HUES6 (cell line): ENCODE results near the gene RIPK4.

Experiments used
- H3K27ac ChIP-seq: 2 replicates; pipeline ENCODE4 v1.7.0; 2013; ENCODE audit warnings: low read depth, mild to moderate bottlenecking, low read length, inconsistent platforms
- H3K27me3 ChIP-seq: 2 replicates; pipeline ENCODE4 v1.6.1; 2013; ENCODE audit warnings: low read length; ENCODE audit not compliant: control insufficient read depth, insufficient read depth
- H3K36me3 ChIP-seq: 2 replicates; pipeline ENCODE4 v1.6.1; 2013; ENCODE audit warnings: low read length; ENCODE audit not compliant: control insufficient read depth, insufficient read depth
- H3K4me1 ChIP-seq: 2 replicates; pipeline ENCODE4 v1.6.1; 2013; ENCODE audit warnings: low read length; ENCODE audit not compliant: control insufficient read depth, insufficient read depth
- H3K4me3 ChIP-seq: 2 replicates; pipeline ENCODE4 v1.5.1; 2013; ENCODE audit warnings: low read depth, low read length
- H3K9ac ChIP-seq: one replicate; pipeline ENCODE4 v1.6.1; 2013; ENCODE audit warnings: mild to moderate bottlenecking, low read length
- H3K9me3 ChIP-seq: 2 replicates; pipeline ENCODE4 v1.6.1; 2013; ENCODE audit warnings: low read depth, low read length; ENCODE audit not compliant: control insufficient read depth, insufficient read depth

The RIPK4 gene

DNA sequence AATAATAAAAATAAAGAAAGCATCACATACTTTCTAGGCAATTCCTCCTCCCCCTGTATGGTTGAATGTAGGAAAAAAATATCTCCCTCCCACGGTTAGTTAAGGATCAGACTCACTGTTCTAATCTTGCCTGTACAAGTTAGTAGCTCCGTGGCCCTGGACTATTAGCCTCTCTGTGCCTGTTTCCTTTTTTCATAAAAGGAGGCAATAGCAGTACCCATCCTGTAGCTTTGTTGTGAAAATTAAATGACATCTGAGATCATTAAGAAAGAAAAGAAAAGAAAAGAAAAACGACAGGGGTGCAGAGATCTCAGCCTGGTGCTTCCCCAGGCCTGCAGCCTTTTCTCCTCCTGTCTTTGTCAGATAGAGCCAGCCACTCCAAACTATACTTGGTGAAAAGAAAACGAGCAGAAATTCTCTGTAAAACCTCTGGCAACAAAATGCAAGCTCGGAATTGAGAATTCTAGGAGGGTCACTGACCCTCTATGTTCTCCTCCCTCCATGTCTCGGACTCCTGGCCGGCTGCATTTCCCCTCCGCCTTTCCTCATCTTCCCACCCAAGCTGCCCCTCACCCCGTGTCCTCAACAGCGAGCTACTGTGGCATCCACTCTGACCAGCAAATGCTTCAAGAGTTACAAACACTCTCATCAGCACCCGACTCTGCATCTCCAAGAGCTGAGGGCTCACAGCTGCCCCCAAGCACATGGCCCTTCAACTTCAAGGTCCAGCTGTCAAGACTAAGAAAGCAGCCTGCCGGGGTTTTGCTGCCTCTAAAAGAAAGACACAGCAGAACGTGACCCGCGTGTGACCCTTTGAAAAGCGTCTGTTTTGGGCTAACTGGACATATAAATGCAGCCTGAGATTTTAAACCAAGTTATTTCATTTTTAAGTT, 13.6 kb downstream of the RIPK4 start:
- no peak overlapping the region for H3K27ac ChIP-seq
- H3K9me3 ChIP-seq: no peaks in the 10 kb centered on the region
- peaks cover 24% of the 10 kb centered on the region for H3K36me3 ChIP-seq
- H3K4me1 ChIP-seq: peaks cover 49% of the 10 kb centered on the region
- no peak overlapping the region for H3K9ac ChIP-seq
- H3K27me3 ChIP-seq: no peaks in the 10 kb centered on the region
- H3K4me3 ChIP-seq: no peak overlapping the region

DNA sequence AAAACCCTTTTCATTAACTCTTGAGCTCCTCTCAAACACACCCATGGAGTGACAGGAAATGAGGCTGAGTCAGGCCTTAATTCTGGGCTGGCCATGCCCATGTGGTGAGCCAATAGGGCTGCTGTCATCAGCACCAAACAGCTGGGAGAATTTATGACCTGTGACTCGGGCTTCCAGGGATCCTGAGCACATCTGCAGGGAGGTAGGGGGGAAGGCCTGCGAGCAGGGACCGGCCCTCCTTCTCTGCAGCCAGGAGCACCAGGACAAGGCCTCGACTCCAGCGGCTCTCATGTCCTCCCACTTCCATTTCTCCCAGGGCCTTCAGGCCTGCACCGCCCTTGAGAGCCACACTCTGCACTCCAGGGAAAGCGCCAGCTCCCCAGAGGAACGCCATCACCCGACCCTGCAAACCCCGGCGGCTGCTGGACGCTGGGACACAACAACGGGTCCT, 14.6 kb downstream of the RIPK4 start:
- H3K27ac ChIP-seq: no peak overlapping the region
- H3K9ac ChIP-seq: no peak overlapping the region
- no peak overlapping the region for H3K4me3 ChIP-seq
- peaks cover 30% of the 10 kb centered on the region for H3K36me3 ChIP-seq
- H3K27me3 ChIP-seq: no peaks in the 10 kb centered on the region
- peaks cover 49% of the 10 kb centered on the region for H3K4me1 ChIP-seq
- no peaks in the 10 kb centered on the region for H3K9me3 ChIP-seq

DNA sequence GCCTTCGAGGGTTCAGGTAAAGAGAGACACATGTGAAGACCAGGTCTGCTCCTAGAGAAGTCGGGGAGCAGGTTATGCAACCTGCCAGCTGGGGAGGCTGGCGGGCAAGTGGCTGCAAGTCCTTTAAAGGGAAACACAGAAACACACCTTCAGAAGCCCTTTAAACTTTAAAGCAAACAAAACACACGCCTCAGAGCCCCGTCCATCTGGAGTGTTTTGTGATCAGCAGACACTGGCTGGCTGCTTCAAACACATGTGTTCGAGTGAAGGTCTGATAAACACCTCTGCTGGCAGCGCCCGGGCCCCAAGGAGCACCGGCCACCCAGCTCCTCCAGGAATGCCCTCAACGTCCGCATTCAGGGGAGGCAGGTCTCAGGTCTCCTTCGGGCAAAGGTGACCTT, 15.2 kb downstream of the RIPK4 start:
- Histone ChIP-seq H3K9ac (peak overlapping the region; percentile 1), H3K36me3 (peaks cover 33% of the 10 kb centered on the region), H3K4me1 (peaks cover 49% of the 10 kb centered on the region), H3K4me3 (no peak overlapping the region), H3K9me3 (no peaks in the 10 kb centered on the region), H3K27ac (no peak overlapping the region), H3K27me3 (no peaks in the 10 kb centered on the region)

DNA sequence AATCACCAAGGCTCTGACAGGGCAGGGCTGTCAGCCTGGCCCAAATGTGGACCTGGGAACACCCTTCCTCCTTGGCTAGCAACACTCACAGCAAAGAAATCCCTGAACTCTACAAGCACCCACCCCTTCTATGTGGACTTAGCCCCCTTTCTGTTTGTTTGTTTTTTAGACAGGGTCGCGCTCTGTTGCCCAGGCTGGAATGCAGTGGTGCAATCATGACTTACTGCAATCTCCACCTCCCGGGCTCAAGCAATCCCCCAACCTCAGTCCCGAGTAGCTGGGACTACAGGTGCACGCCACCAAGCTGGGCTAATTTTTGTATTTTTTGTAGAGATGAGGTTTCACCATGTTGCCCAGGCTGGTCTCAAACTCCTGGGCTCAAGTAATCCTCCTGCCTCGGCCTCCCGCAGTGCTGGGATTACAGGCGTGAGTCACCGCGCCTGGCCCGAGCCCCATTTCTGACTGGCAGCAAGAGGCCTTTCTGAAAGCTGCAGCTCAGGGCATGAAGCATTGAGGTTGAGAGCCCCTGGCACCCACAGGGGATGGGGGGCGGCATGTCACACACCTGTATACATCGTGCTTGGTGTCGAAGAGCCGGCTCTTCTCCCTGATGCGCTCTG, 16.2 kb downstream of the RIPK4 start:
- Histone ChIP-seq H3K27ac (no peak overlapping the region), H3K27me3 (no peaks in the 10 kb centered on the region), H3K4me1 (peaks cover 49% of the 10 kb centered on the region), H3K36me3 (peaks cover 32% of the 10 kb centered on the region), H3K9me3 (no peaks in the 10 kb centered on the region), H3K9ac (no peak overlapping the region), H3K4me3 (no peak overlapping the region)

DNA sequence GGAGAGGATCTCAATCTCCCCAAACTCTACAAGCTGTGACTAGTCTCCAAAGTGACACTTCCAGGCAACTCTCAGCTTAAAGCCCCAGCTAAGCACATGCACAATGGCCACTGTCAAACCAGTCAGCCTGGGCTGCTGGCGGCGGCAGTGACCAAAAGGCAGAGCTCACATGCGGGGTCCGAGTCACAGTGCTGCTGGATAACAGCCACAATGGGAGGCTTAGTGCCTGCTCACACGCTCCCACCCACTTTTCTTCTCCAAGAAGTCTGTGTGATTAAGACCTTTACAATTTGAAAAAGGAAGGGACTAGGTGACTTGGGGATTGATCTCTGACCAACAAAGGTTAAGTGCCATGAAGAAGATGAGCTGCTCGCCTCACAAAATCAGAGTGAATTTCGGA, 16.8 kb downstream of the RIPK4 start:
- H3K4me3 ChIP-seq: no peak overlapping the region
- H3K36me3 ChIP-seq: peaks cover 35% of the 10 kb centered on the region
- H3K27ac ChIP-seq: no peak overlapping the region
- H3K4me1 ChIP-seq: peaks cover 47% of the 10 kb centered on the region
- H3K9ac ChIP-seq: no peak overlapping the region
- H3K9me3 ChIP-seq: no peaks in the 10 kb centered on the region
- no peaks in the 10 kb centered on the region for H3K27me3 ChIP-seq

DNA sequence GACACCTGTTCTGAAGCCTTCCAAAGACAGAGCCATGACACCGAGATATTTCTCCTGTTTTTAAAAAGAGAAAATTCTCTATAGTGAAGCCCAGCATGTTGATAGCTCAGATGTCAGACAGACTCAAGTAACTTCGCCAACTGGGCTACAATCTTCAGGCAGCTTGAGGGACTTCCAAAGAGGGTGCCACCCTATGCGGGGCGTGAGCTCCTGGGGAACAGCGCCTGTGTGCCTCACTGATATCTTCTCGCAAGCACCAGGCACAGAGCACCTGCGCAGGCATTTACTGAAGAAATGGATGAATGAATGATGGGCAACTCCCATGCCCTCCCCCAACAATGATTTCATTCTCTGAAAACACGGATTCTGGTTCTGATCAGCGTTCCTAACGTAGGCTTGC, 17.6 kb downstream of the RIPK4 start:
- H3K9ac ChIP-seq: no peak overlapping the region
- H3K4me3 ChIP-seq: no peak overlapping the region
- H3K36me3 ChIP-seq: peaks cover 38% of the 10 kb centered on the region
- H3K9me3 ChIP-seq: no peaks in the 10 kb centered on the region
- H3K4me1 ChIP-seq: peaks cover 39% of the 10 kb centered on the region
- no peak overlapping the region for H3K27ac ChIP-seq
- H3K27me3 ChIP-seq: no peaks in the 10 kb centered on the region

DNA sequence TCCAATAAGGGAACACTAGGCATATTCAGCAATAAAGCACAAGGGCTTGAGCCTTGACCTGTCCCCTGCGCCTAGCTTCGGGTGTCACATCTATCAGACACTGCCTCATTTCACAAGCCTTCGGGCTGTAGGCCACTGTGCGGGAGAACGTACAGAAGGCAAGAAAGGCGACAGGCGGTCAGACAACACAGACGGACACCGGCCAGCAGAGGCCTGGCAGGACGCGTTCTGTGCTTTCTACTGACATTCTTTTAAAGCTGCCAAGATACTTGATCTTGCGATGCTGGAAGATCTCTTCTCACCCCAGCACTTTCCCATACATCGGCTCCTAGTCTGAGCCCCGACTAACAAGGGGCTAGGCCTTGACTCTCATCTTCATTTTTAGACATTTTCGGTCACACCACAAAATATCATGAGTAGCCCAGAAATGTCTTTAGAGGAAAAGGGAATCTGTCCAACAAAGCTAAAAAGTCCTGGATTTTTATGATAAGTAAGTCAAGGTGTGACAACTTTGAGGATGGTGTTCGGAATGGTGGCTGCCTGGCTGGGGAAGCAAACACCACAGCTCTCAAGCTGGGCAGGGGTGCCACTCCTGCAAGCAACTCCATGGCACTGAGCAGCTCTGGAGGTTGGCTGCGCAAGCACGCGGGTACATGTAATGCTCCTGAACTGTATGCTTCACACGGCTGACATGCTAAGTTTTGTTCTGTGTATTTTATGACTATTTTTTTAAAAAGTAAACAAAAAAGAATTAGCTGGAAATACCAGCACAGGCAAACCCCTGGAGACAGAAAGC, 18.7 kb downstream of the RIPK4 start:
- H3K9ac ChIP-seq: no peak overlapping the region
- no peak overlapping the region for H3K4me3 ChIP-seq
- H3K9me3 ChIP-seq: no peaks in the 10 kb centered on the region
- no peak overlapping the region for H3K27ac ChIP-seq
- peaks cover 48% of the 10 kb centered on the region for H3K36me3 ChIP-seq
- H3K4me1 ChIP-seq: peaks cover 28% of the 10 kb centered on the region
- no peaks in the 10 kb centered on the region for H3K27me3 ChIP-seq

DNA sequence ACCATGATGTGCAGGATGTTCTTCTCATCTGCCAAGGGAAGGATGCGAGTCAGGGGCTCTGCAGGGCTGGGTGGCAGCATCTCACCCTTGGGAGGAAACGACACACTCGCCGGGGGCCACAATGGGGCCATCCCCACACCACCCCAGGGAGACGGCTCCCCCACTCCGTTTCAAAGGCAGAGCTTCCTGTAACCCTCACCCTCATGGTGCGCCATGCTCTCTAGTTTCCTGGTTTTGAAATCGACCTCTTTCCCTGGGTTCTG, 20.2 kb downstream of the RIPK4 start:
- Histone ChIP-seq H3K27ac (no peak overlapping the region), H3K27me3 (no peaks in the 10 kb centered on the region), H3K36me3 (peaks cover 63% of the 10 kb centered on the region), H3K9me3 (no peaks in the 10 kb centered on the region), H3K9ac (no peak overlapping the region), H3K4me3 (no peak overlapping the region), H3K4me1 (peaks cover 14% of the 10 kb centered on the region)

DNA sequence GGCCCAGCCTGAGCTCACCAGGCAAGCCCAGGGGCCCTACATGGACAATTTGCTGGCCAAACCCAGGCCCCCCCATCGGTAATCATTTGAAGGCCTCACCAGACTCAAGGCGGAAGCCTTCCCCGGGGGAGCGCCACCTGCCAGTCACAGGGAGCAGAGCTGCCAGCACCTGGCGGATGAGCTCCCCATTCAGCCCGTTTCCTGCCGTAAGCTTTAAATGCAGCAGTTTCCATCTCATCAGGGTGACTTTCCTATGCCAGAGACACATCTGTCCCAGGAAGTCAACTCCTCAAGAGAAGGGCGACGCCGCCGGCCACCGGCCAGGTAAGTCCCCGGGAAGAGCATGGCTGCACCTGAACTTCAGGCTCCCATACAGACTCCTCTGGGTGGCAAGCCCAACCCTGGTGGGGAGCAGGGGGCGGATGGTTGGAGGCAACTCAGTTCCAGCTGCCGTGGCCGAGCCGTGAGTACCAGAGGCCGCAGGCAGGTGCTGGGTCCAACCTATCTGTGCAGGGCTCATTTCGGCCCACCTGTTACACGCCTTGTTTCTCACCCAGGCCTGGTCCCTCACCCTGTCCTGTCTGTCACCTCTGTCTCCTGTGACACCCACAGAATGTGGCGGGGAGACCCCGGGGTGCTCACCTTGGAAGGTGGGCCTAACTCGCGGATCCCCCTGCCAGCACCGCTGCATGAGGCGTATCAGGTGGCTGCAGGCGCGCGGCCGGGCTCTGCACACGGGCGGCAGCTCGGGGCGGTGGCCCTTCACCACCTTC, 20.7 kb downstream of the RIPK4 start:
- Histone ChIP-seq H3K4me1 (peaks cover 9% of the 10 kb centered on the region; the same call in 1 of the 2 replicates), H3K9ac (no peak overlapping the region), H3K4me3 (no peak overlapping the region), H3K27me3 (no peaks in the 10 kb centered on the region), H3K27ac (no peak overlapping the region), H3K9me3 (no peaks in the 10 kb centered on the region), H3K36me3 (peaks cover 68% of the 10 kb centered on the region)

DNA sequence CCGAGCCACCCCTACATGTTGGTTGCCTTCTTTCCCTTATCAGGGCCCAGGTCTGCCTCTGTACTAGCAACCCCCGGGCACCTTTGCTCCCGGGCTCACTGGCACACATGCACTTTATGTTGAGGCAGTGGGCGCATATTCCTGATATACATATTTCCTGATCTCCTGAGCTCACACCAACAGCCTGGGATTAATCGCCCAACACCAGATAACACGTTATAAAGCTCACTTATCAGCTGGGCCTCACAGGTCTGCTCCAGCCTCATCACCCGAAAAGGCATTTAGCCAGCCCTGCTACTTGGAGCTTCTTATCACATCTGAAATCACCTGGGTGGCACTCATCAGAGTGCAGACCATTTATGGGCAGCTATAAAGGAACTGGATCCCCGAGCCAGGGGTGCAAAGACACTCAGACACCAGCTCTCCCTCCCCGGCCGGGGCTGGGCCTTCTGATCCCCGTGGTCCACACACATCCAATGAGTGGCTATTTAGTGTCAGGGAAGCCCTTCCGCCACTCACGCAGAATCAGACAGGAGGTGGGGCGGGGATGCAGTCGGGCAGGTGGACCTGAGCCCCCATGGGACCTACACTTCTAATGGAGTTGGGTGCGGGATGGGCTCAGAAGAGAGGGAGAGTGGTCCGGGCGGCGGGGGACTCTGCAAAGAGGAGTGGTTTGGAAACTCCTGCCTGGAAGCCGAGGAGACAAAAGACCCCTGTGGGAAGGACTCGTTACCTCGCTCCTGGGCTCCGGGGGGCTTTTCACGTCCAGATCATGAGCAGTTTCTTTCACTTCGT, 21.6 kb downstream of the RIPK4 start:
- no peak overlapping the region for H3K27ac ChIP-seq
- H3K9ac ChIP-seq: no peak overlapping the region
- H3K4me3 ChIP-seq: no peak overlapping the region
- no peaks in the 10 kb centered on the region for H3K27me3 ChIP-seq
- H3K4me1 ChIP-seq: peaks cover 1% of the 10 kb centered on the region; the same call in 1 of the 2 replicates
- H3K9me3 ChIP-seq: no peaks in the 10 kb centered on the region
- H3K36me3 ChIP-seq: peaks cover 73% of the 10 kb centered on the region
